Measurements from ENCODE around the gene THADA. TPM values are rescaled to one million over a fixed set of nuclear protein-coding genes. Genes with fewer than 3 reads are reported as not detected.

THADA gene
- polyA plus RNA-seq, 1 donor (not counting 4 experiments of a cell fraction or from before 2014, with no cell fraction given): 22.6 TPM

- TF ChIP-seq, protein P1, sequence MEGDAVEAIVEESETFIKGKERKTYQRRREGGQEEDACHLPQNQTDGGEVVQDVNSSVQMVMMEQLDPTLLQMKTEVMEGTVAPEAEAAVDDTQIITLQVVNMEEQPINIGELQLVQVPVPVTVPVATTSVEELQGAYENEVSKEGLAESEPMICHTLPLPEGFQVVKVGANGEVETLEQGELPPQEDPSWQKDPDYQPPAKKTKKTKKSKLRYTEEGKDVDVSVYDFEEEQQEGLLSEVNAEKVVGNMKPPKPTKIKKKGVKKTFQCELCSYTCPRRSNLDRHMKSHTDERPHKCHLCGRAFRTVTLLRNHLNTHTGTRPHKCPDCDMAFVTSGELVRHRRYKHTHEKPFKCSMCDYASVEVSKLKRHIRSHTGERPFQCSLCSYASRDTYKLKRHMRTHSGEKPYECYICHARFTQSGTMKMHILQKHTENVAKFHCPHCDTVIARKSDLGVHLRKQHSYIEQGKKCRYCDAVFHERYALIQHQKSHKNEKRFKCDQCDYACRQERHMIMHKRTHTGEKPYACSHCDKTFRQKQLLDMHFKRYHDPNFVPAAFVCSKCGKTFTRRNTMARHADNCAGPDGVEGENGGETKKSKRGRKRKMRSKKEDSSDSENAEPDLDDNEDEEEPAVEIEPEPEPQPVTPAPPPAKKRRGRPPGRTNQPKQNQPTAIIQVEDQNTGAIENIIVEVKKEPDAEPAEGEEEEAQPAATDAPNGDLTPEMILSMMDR (optimal IDR thresholded peaks at IDR 0.05 in 1 of 3, IDR thresholded peaks at IDR 0.05 in 1 of 3, conservative IDR thresholded peaks at IDR 0.05 in 1 of 3; ENCODE audit: extremely low read depth in 1 of 3, insufficient read depth in 2 of 3, low read length in 3 of 3): no peak
- TF ChIP-seq EZH2 (IDR thresholded peaks at IDR 0.05; ENCODE audit: low read length): no peak
- Histone ChIP-seq H3K27me3 (ENCODE audit: control insufficient read depth, extremely low read depth, insufficient read depth, low read length) (no peaks in the 10 kb centered on the region), H3K4me1 (ENCODE audit: control insufficient read depth, extremely low read depth, insufficient read depth, low read length) (peaks cover 14% of the 10 kb centered on the region), H3K9me1 (ENCODE audit: control insufficient read depth, extremely low read depth, insufficient read depth, low read length) (no peaks in the 10 kb centered on the region), H3K9ac (ENCODE audit: control insufficient read depth, extremely low read depth, insufficient read depth, low read length) (no peak overlapping the region), H3K36me3 (ENCODE audit: control insufficient read depth in 2 of 2, extremely low read depth in 1 of 2, insufficient read depth in 2 of 2, low read length in 2 of 2) (peaks cover 2 to 3% of the 10 kb centered on the region in 2 experiments), H3K79me2 (ENCODE audit: control insufficient read depth, insufficient read depth, low read length) (no peaks in the 10 kb centered on the region), H3K4me2 (ENCODE audit: control insufficient read depth, extremely low read depth, insufficient read depth, low read depth, low read length) (no peak overlapping the region), H3K27ac (ENCODE audit: control insufficient read depth, insufficient read depth, low read length) (no peak overlapping the region), H3K9me3 (ENCODE audit: control insufficient read depth, low read depth, low read length) (no peaks in the 10 kb centered on the region), H3K4me3 (ENCODE audit: control insufficient read depth in 2 of 3, extremely low read depth in 1 of 3, insufficient read depth in 2 of 3, low read depth in 1 of 3, low read length in 3 of 3) (no peak overlapping the region), H2AFZ (ENCODE audit: control insufficient read depth, low read length) (no peak overlapping the region), H4K20me1 (ENCODE audit: control insufficient read depth, extremely low read depth, insufficient read depth, low read length) (no peaks in the 10 kb centered on the region)
- FAIRE-seq (no peak), DNase-seq (ENCODE audit: low read depth, low spot score) (no peak)
- dilution Hi-C loops (cut with MboI; ENCODE audit: extremely low pct_ligation_motif_present, low sequenced_read_pairs): no loop called here
Observed at GRCh38 chr2:43399098-43399497, 196.7 kb downstream of the THADA start.

GRCh38 chr2:43397821-43398220 is 198.0 kb downstream of the THADA start:
- Histone ChIP-seq H3K27ac (ENCODE audit: control insufficient read depth, insufficient read depth, low read length) (no peak overlapping the region), H3K9me1 (ENCODE audit: control insufficient read depth, extremely low read depth, insufficient read depth, low read length) (no peaks in the 10 kb centered on the region), H3K4me2 (ENCODE audit: control insufficient read depth, extremely low read depth, insufficient read depth, low read depth, low read length) (no peak overlapping the region), H3K4me1 (ENCODE audit: control insufficient read depth, extremely low read depth, insufficient read depth, low read length) (peaks cover 5% of the 10 kb centered on the region), H2AFZ (ENCODE audit: control insufficient read depth, low read length) (no peak overlapping the region), H4K20me1 (ENCODE audit: control insufficient read depth, extremely low read depth, insufficient read depth, low read length) (no peaks in the 10 kb centered on the region), H3K9ac (ENCODE audit: control insufficient read depth, extremely low read depth, insufficient read depth, low read length) (no peak overlapping the region), H3K4me3 (ENCODE audit: control insufficient read depth in 2 of 3, extremely low read depth in 1 of 3, insufficient read depth in 2 of 3, low read depth in 1 of 3, low read length in 3 of 3) (no peak overlapping the region), H3K27me3 (ENCODE audit: control insufficient read depth, extremely low read depth, insufficient read depth, low read length) (no peaks in the 10 kb centered on the region), H3K9me3 (ENCODE audit: control insufficient read depth, low read depth, low read length) (no peaks in the 10 kb centered on the region), H3K79me2 (ENCODE audit: control insufficient read depth, insufficient read depth, low read length) (no peaks in the 10 kb centered on the region), H3K36me3 (ENCODE audit: control insufficient read depth in 2 of 2, extremely low read depth in 1 of 2, insufficient read depth in 2 of 2, low read length in 2 of 2) (peaks cover 2 to 3% of the 10 kb centered on the region in 2 experiments)
- dilution Hi-C loops (cut with MboI; ENCODE audit: extremely low pct_ligation_motif_present, low sequenced_read_pairs): no loop called here
- TF ChIP-seq, protein P1 (optimal IDR thresholded peaks at IDR 0.05 in 1 of 3, IDR thresholded peaks at IDR 0.05 in 1 of 3, conservative IDR thresholded peaks at IDR 0.05 in 1 of 3; ENCODE audit: extremely low read depth in 1 of 3, insufficient read depth in 2 of 3, low read length in 3 of 3): no peak
- TF ChIP-seq EZH2 (IDR thresholded peaks at IDR 0.05; ENCODE audit: low read length): no peak
- no peak for DNase-seq (ENCODE audit: low read depth, low spot score)
- FAIRE-seq: no peak

All from keratinocyte (primary cell).